CD14-positive monocyte (primary cell): ENCODE measurements around the gene XPO5. TPM values are rescaled to one million over a fixed set of nuclear protein-coding genes. Genes with fewer than 3 reads are reported as not detected.

ENCODE experiments used
- DNase-seq, 3 donors: peaks; one replicate each; pipeline ENCODE4 v3.0.0-alpha.2; 2011 to 2022
- H2AFZ ChIP-seq: 2 replicates; pipeline ENCODE4 v1.6.0; 2012; ENCODE audit warnings: mild to moderate bottlenecking, low read depth, low read length, inconsistent platforms; ENCODE audit not compliant: insufficient read depth, poor library complexity, severe bottlenecking
- H3K27ac ChIP-seq, 2 donors: 1 replicate in 1 of 2; 2 replicates in 1 of 2; pipeline ENCODE4 v1.5.1; 2012 to 2013; ENCODE audit warnings: low read length in 2 of 2, control low read depth in 1 of 2, inconsistent platforms in 1 of 2, low read depth in 1 of 2, mild to moderate bottlenecking in 1 of 2
- H3K27me3 ChIP-seq, 2 donors: one replicate each; pipeline versions ENCODE4 v1.6.0 to v1.6.1; 2011 to 2013; ENCODE audit warnings: low read length in 2 of 2; ENCODE audit not compliant: control insufficient read depth in 2 of 2, insufficient read depth in 2 of 2
- H3K36me3 ChIP-seq, 2 donors: replicated peaks in 1 of 2; 1 replicate in 1 of 2; 2 replicates in 1 of 2; pipeline versions ENCODE4 v1.5.1 to v1.6.1; 2012 to 2013; ENCODE audit warnings: low read length in 2 of 2, control low read depth in 1 of 2, inconsistent platforms in 1 of 2, mild to moderate bottlenecking in 1 of 2; ENCODE audit not compliant: insufficient read depth in 2 of 2, control insufficient read depth in 1 of 2
- H3K4me1 ChIP-seq, 2 donors: 1 replicate in 1 of 2; 2 replicates in 1 of 2; pipeline versions ENCODE4 v1.5.1 to v1.6.1; 2012 to 2013; ENCODE audit warnings: low read length in 2 of 2, control low read depth in 1 of 2, inconsistent platforms in 1 of 2, mild to moderate bottlenecking in 1 of 2, moderate library complexity in 1 of 2; ENCODE audit not compliant: insufficient read depth in 2 of 2, control insufficient read depth in 1 of 2
- H3K4me2 ChIP-seq: replicated peaks from 2 replicates; pipeline ENCODE3; 2012; ENCODE audit warnings: low read length, moderate library complexity, mild to moderate bottlenecking; ENCODE audit not compliant: poor library complexity, severe bottlenecking; ENCODE audit errors: extremely low read depth
- H3K4me3 ChIP-seq, 3 experiments: fragments of 200-600 bp in 1 of 3; sonication (generic) in 1 of 3; replicated peaks in 1 of 3; 1 replicate in 2 of 3; 2 replicates in 1 of 3; pipeline ENCODE4 v1.5.1; 2011 to 2013; ENCODE audit warnings: low read length in 3 of 3, mild to moderate bottlenecking in 3 of 3, control low read depth in 2 of 3, low read depth in 2 of 3, inconsistent platforms in 1 of 3, moderate library complexity in 1 of 3
- H3K79me2 ChIP-seq: 2 replicates; pipeline ENCODE4 v1.6.0; 2012; ENCODE audit warnings: mild to moderate bottlenecking, control low read depth, inconsistent platforms, low read length, moderate library complexity; ENCODE audit not compliant: insufficient read depth
- H3K9ac ChIP-seq: 2 replicates; pipeline ENCODE4 v1.6.0; 2017; ENCODE audit warnings: low read length, mild to moderate bottlenecking; ENCODE audit not compliant: insufficient read depth, poor library complexity, severe bottlenecking
- H3K9me3 ChIP-seq, 2 donors: replicated peaks in 1 of 2; 1 replicate in 1 of 2; 2 replicates in 1 of 2; pipeline versions ENCODE4 v1.5.1 to v1.6.1; 2012 to 2013; ENCODE audit warnings: low read length in 2 of 2, control low read depth in 1 of 2; ENCODE audit not compliant: control insufficient read depth in 1 of 2, insufficient read depth in 1 of 2
- H4K20me1 ChIP-seq: 2 replicates; pipeline ENCODE4 v1.6.0; 2012; ENCODE audit warnings: mild to moderate bottlenecking, low read length, control low read depth, moderate library complexity; ENCODE audit not compliant: insufficient read depth
- H3K27ac Mint-ChIP-seq, 7 donors: one replicate each; pipeline ENCODE4 v1.8.0; 2020; ENCODE audit warnings: mild to moderate bottlenecking in 7 of 7, mixed read lengths in 7 of 7, moderate library complexity in 6 of 7, inconsistent platforms in 2 of 7
- H3K27me3 Mint-ChIP-seq, 3 donors: one replicate each; pipeline ENCODE4 v1.8.0; 2021 to 2022; ENCODE audit warnings: low read depth in 3 of 3, mild to moderate bottlenecking in 3 of 3, mixed read lengths in 3 of 3, moderate library complexity in 3 of 3, inconsistent platforms in 1 of 3
- H3K36me3 Mint-ChIP-seq, 2 donors: one replicate each; pipeline ENCODE4 v1.8.0; 2020; ENCODE audit warnings: mixed read lengths in 2 of 2, inconsistent platforms in 1 of 2, mild to moderate bottlenecking in 1 of 2
- H3K4me1 Mint-ChIP-seq: one replicate; pipeline ENCODE4 v1.8.0; 2020; ENCODE audit warnings: mild to moderate bottlenecking, mixed read lengths
- H3K4me3 Mint-ChIP-seq, 2 donors: one replicate each; pipeline ENCODE4 v1.8.0; 2020; ENCODE audit warnings: mild to moderate bottlenecking in 2 of 2, mixed read lengths in 2 of 2, moderate library complexity in 1 of 2
- H3K9me3 Mint-ChIP-seq, 7 donors: one replicate each; pipeline ENCODE4 v1.8.0; 2020 to 2022; ENCODE audit warnings: mixed read lengths in 7 of 7, mild to moderate bottlenecking in 6 of 7, moderate library complexity in 6 of 7, inconsistent platforms in 2 of 7
- WGBS: methylation state at CpG from one replicate; pipeline ENCODE4 v1.1.5; 2013; ENCODE audit warnings: missing lambda C conversion rate; ENCODE audit not compliant: insufficient coverage; 5-methylcytosine and 5-hydroxymethylcytosine counted together
- intact Hi-C, 2 donors: fragments of 100-400 bp; cut with micrococcal nuclease; formaldehyde crosslinking; loops; one replicate each; pipeline versions ENCODE4 v1.15.0 to v1.15.1; 2023
- polyA plus RNA-seq, 3 donors: library from polyadenylated mRNA; depleted of rRNA in 1 of 3; unstranded in 2 of 3; stranded (reverse) in 1 of 3; fragments of 300-500 nt in 2 of 3; fragments of >200 nt in 1 of 3; fragmentation: Illumina TruSeq in 2 of 3; gene quantifications; 1 replicate in 2 of 3; 2 replicates in 1 of 3; pipeline ENCODE4 v1.2.3, GENCODE V29; 2012 to 2021
- TF ChIP-seq, protein P1 (sequence below): fragments of 200-600 bp; IDR thresholded peaks from one replicate; pipeline ENCODE4 v1.8.0; 2022; ENCODE audit warnings: antibody characterized with exemption, mild to moderate bottlenecking

XPO5 gene
- polyA plus RNA-seq, 3 donors = 8.0 to 17.5 (median 13.8) TPM

GRCh38 chr6:43515808-43516207 lies 60.0 kb downstream of the XPO5 start:
- Histone ChIP-seq H3K27ac (peak overlapping the region in 1 of 2 donors; percentile 93), H3K9me3 (no peaks in the 10 kb centered on the region), H3K79me2 (peaks cover 54% of the 10 kb centered on the region), H3K4me1 (peaks cover 23 to 38% of the 10 kb centered on the region in 2 donors), H3K36me3 (peaks cover 58 to 71% of the 10 kb centered on the region in 2 donors), H3K27me3 (no peaks in the 10 kb centered on the region), H2AFZ (no peak overlapping the region), H3K9ac (peak overlapping the region; percentile 92), H3K4me2 (peak overlapping the region; percentile 99), H4K20me1 (peaks cover 46% of the 10 kb centered on the region), H3K4me3 (peak overlapping the region; percentile 61 to 100 (median 78))
- peak overlapping the region in 1 of 7 donors; percentile 55 for H3K27ac Mint-ChIP-seq
- no peak overlapping the region for H3K4me3 Mint-ChIP-seq
- intact Hi-C loops = loop anchor here (5.0 to 10.0 kb wide), 4 partner anchors 151 to 501 kb away; partner anchors contain the start of genes SRF (in 2 of the 2), KLHDC3 (in 1 of the 2), MEA1 (in 1 of the 2) and ZNF318 (in 1 of the 2)
- H3K9me3 Mint-ChIP-seq = no peaks in the 10 kb centered on the region
- no peaks in the 10 kb centered on the region for H3K27me3 Mint-ChIP-seq
- H3K36me3 Mint-ChIP-seq = peaks cover 49 to 51% of the 10 kb centered on the region in 2 donors
- TF ChIP-seq, protein P1, sequence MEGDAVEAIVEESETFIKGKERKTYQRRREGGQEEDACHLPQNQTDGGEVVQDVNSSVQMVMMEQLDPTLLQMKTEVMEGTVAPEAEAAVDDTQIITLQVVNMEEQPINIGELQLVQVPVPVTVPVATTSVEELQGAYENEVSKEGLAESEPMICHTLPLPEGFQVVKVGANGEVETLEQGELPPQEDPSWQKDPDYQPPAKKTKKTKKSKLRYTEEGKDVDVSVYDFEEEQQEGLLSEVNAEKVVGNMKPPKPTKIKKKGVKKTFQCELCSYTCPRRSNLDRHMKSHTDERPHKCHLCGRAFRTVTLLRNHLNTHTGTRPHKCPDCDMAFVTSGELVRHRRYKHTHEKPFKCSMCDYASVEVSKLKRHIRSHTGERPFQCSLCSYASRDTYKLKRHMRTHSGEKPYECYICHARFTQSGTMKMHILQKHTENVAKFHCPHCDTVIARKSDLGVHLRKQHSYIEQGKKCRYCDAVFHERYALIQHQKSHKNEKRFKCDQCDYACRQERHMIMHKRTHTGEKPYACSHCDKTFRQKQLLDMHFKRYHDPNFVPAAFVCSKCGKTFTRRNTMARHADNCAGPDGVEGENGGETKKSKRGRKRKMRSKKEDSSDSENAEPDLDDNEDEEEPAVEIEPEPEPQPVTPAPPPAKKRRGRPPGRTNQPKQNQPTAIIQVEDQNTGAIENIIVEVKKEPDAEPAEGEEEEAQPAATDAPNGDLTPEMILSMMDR = no peak
- H3K4me1 Mint-ChIP-seq = peaks cover 37% of the 10 kb centered on the region
- WGBS = 87% methylated on average over 9 of the region's 9 CpGs
- no peak for DNase-seq

DNA sequence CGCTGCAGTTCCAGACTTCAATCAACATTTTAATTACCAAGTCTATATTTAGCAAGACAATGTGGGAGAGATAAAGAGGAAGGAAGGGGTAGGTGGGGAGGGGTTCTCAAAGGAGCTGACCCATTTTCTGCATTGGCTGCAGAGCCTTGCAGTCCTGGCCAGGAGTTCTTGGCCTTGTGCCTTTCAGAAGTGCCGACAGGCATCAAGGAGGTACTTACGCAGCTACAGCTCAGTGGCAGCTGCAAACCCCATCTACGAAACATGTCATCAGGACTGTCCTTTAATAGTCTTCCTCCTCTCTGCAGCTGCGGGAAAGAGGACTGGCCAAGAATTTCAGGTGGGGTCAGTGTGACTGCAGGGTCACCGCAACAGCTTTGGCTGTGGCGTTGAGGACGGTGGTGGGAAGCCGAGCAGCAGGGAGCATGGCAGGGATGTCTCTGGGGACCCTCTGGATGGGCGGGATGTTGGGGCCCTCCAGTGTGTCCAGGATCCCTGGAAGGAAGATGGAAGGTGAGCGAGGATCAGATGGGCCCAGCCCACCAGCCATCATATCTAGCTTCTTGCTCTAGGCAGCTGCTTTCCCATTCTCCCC lies 63.9 kb downstream of the XPO5 start:
- Mint-ChIP-seq H3K4me1 (peaks cover 55% of the 10 kb centered on the region), H3K27ac (peak overlapping the region in 4 of 7 donors; percentile 60 to 77 (median 68))
- intact Hi-C loops = loop anchor here (10.0 kb wide), 3 partner anchors 147 to 497 kb away; partner anchors contain the start of genes KLHDC3 (in 1 of the 2), MEA1 (in 1 of the 2), SRF (in 1 of the 2) and ZNF318 (in 1 of the 2)

More for the DNA sequence above, 63.9 kb downstream of the XPO5 start:
- Mint-ChIP-seq H3K36me3 (peaks cover 48 to 58% of the 10 kb centered on the region in 2 donors), H3K27me3 (peaks cover 22 to 36% (median 23%) of the 10 kb centered on the region in 3 donors), H3K4me3 (no peak overlapping the region), H3K9me3 (peaks cover 0 to 13% (median 0%) of the 10 kb centered on the region in 7 donors)
- Histone ChIP-seq H3K4me1 (peaks cover 31 to 48% of the 10 kb centered on the region in 2 donors), H3K27ac (no peak overlapping the region), H2AFZ (no peak overlapping the region), H3K36me3 (peaks cover 40 to 53% of the 10 kb centered on the region in 2 donors), H3K27me3 (peaks cover 11 to 26% of the 10 kb centered on the region in 2 donors), H3K9ac (no peak overlapping the region), H3K4me3 (no peak overlapping the region), H3K4me2 (no peak overlapping the region), H3K79me2 (peaks cover 29% of the 10 kb centered on the region), H3K9me3 (peaks cover 0 to 3% of the 10 kb centered on the region in 2 donors), H4K20me1 (peaks cover 54% of the 10 kb centered on the region)
- 89% methylated on average over 8 of the region's 11 CpGs for WGBS
- TF ChIP-seq, protein P1 = no peak
- DNase-seq = no peak
